Measurements from ENCODE around the gene RELL1.

Gene RELL1

DNA sequence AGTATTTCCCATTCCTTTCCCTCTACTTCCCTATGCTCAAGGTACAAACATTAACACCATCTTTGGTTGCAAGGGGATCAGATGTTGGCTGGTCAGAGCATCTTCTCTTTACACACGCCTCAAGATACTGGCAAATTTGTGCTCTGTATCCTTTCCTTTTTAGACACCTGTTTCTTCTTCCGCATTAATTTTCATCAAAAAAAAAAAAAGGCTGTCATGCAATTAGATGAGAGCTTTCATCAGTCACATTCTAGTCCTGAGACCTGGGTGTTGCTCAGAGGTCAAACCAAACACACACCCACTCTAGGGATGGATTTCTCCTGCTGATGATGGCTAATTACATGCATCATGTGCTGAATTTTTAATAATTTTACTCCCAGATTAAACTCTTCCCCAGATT lies 2.0 kb downstream of the RELL1 start:
- Histone ChIP-seq H3K14ac (ENCODE audit: low read length in 2 of 2) (no peak overlapping the region), H4K91ac (ENCODE audit: low read length) (no peak overlapping the region), H2AFZ (ENCODE audit: low read depth, low read length) (no peak overlapping the region), H3K79me1 (replicated peaks; ENCODE audit: low read length, poor library complexity, severe bottlenecking) (peaks cover 14% of the 10 kb centered on the region), H4K8ac (ENCODE audit: low read length) (no peak overlapping the region), H2BK120ac (ENCODE audit: low read depth, low read length) (no peak overlapping the region), H2BK12ac (ENCODE audit: low read length in 2 of 2) (no peak overlapping the region), H2BK15ac (ENCODE audit: low read depth, poor library complexity, severe bottlenecking) (no peak overlapping the region), H3K27me3 (ENCODE audit: control insufficient read depth in 1 of 2, insufficient read depth in 1 of 2, low read length in 2 of 2) (no peaks in the 10 kb centered on the region), H3K4ac (ENCODE audit: low read depth in 1 of 2, low read length in 2 of 2) (no peak overlapping the region), H3K18ac (ENCODE audit: low read depth in 1 of 2, low read length in 2 of 2) (no peak overlapping the region), H3K9me3 (ENCODE audit: control insufficient read depth, low read length) (no peaks in the 10 kb centered on the region), H2AK5ac (ENCODE audit: low read length, severe bottlenecking) (no peak overlapping the region), H3K9ac (ENCODE audit: low read length) (no peak overlapping the region), H3K4me2 (ENCODE audit: low read length, poor library complexity, severe bottlenecking) (no peak overlapping the region), H3K36me3 (ENCODE audit: control insufficient read depth in 1 of 2, insufficient read depth in 2 of 2, low read depth in 1 of 2, low read length in 2 of 2) (no peaks in the 10 kb centered on the region), H3K23ac (ENCODE audit: low read length in 2 of 2) (no peak overlapping the region), H2BK5ac (ENCODE audit: low read depth, low read length, poor library complexity, severe bottlenecking) (no peak overlapping the region), H3K4me1 (ENCODE audit: control insufficient read depth, insufficient read depth, low read depth, low read length) (no peaks in the 10 kb centered on the region), H3K4me3 (ENCODE audit: insufficient read depth in 1 of 2, low read depth in 1 of 2, low read length in 2 of 2) (no peak overlapping the region), H3K27ac (ENCODE audit: low read length, poor library complexity, severe bottlenecking) (no peak overlapping the region)
- DNase-seq: no peak
- WGBS: 95% methylated on average over 2 of the region's 2 CpGs

DNA sequence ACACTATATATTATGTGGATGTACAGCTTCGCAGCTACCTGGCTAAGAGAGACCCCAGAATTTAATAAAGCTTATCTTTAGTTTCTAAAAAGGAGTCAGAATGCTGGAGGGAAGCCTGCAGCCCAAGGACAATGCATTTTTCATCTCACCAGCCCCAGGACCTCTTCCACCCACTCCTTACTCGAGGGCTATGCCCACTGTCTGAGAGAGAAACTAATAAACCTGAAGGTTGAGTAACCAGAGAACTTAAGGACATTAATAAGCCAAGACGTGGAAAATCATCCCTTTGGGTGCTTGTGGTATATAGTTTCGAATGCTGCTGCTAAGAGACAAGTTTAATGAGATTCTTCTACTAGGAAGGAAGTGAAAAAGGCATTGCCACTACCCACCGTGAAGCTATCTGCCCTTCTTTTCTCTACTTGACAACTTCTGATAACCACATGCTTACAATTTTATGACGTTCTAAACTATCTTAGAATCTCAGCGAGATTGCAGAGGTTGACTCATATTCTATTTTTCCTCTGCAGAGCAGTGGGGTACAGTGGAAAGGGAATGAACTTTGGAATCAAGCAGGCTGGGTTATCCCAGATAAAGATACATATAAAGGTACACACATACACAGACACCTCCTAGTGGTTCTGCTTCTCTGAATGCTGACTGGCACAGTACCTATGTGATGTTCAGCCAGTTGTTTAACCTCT lies 3.3 kb downstream of the RELL1 start:
- Histone ChIP-seq H4K91ac (ENCODE audit: low read length) (no peak overlapping the region), H3K27me3 (ENCODE audit: control insufficient read depth in 1 of 2, insufficient read depth in 1 of 2, low read length in 2 of 2) (no peaks in the 10 kb centered on the region), H3K4ac (ENCODE audit: low read depth in 1 of 2, low read length in 2 of 2) (no peak overlapping the region), H2AK5ac (ENCODE audit: low read length, severe bottlenecking) (no peak overlapping the region), H2BK12ac (ENCODE audit: low read length in 2 of 2) (no peak overlapping the region), H3K4me1 (ENCODE audit: control insufficient read depth, insufficient read depth, low read depth, low read length) (peaks cover 4% of the 10 kb centered on the region), H3K36me3 (ENCODE audit: control insufficient read depth in 1 of 2, insufficient read depth in 2 of 2, low read depth in 1 of 2, low read length in 2 of 2) (no peaks in the 10 kb centered on the region), H2BK120ac (ENCODE audit: low read depth, low read length) (no peak overlapping the region), H3K9me3 (ENCODE audit: control insufficient read depth, low read length) (no peaks in the 10 kb centered on the region), H3K4me2 (ENCODE audit: low read length, poor library complexity, severe bottlenecking) (no peak overlapping the region), H3K18ac (ENCODE audit: low read depth in 1 of 2, low read length in 2 of 2) (no peak overlapping the region), H3K9ac (ENCODE audit: low read length) (no peak overlapping the region), H2BK5ac (ENCODE audit: low read depth, low read length, poor library complexity, severe bottlenecking) (no peak overlapping the region), H3K14ac (ENCODE audit: low read length in 2 of 2) (no peak overlapping the region), H2BK15ac (ENCODE audit: low read depth, poor library complexity, severe bottlenecking) (no peak overlapping the region), H3K79me1 (replicated peaks; ENCODE audit: low read length, poor library complexity, severe bottlenecking) (peaks cover 23% of the 10 kb centered on the region), H3K4me3 (ENCODE audit: insufficient read depth in 1 of 2, low read depth in 1 of 2, low read length in 2 of 2) (no peak overlapping the region), H3K27ac (ENCODE audit: low read length, poor library complexity, severe bottlenecking) (no peak overlapping the region), H4K8ac (ENCODE audit: low read length) (no peak overlapping the region), H3K23ac (ENCODE audit: low read length in 2 of 2) (no peak overlapping the region), H2AFZ (ENCODE audit: low read depth, low read length) (no peak overlapping the region)
- DNase-seq: peak; percentile 48
- WGBS: 42% methylated on average over 5 of the region's 7 CpGs

DNA sequence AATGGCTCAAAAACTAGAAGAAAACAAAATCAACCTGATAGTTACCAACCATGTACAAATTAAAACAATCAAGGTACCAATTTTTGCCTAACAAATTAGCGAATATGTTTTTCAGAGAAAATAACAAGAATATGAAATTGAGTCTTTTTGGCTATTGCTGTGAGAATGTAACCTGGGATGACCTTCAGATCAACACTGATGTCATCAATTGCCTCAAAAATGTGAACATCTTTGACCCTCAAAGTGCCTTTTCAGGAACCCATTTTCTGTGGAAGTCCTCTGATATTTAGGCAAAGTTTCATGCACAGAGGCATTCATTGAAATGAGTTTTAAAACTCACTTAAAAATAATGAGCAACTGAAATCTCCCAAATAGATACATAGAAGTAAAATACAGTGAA lies 6.1 kb downstream of the RELL1 start:
- DNase-seq: no peak
- H2AFZ ChIP-seq (ENCODE audit: low read depth, low read length): no peak overlapping the region
- no peaks in the 10 kb centered on the region for H3K36me3 ChIP-seq (ENCODE audit: control insufficient read depth in 1 of 2, insufficient read depth in 2 of 2, low read depth in 1 of 2, low read length in 2 of 2)
- no peaks in the 10 kb centered on the region for H3K27me3 ChIP-seq (ENCODE audit: control insufficient read depth in 1 of 2, insufficient read depth in 1 of 2, low read length in 2 of 2)
- no peak overlapping the region for H3K4me2 ChIP-seq (ENCODE audit: low read length, poor library complexity, severe bottlenecking)
- no peak overlapping the region for H4K91ac ChIP-seq (ENCODE audit: low read length)
- H2BK5ac ChIP-seq (ENCODE audit: low read depth, low read length, poor library complexity, severe bottlenecking): no peak overlapping the region
- no peak overlapping the region for H3K9ac ChIP-seq (ENCODE audit: low read length)
- no peak overlapping the region for H3K4ac ChIP-seq (ENCODE audit: low read depth in 1 of 2, low read length in 2 of 2)
- no peak overlapping the region for H2BK15ac ChIP-seq (ENCODE audit: low read depth, poor library complexity, severe bottlenecking)
- 100% methylated on average over 1 of the region's 1 CpG for WGBS
- H3K4me3 ChIP-seq (ENCODE audit: insufficient read depth in 1 of 2, low read depth in 1 of 2, low read length in 2 of 2): no peak overlapping the region
- no peak overlapping the region for H3K23ac ChIP-seq (ENCODE audit: low read length in 2 of 2)
- peaks cover 29% of the 10 kb centered on the region for H3K79me1 ChIP-seq (replicated peaks; ENCODE audit: low read length, poor library complexity, severe bottlenecking)
- H3K14ac ChIP-seq (ENCODE audit: low read length in 2 of 2): no peak overlapping the region
- no peak overlapping the region for H2BK120ac ChIP-seq (ENCODE audit: low read depth, low read length)
- H3K27ac ChIP-seq (ENCODE audit: low read length, poor library complexity, severe bottlenecking): no peak overlapping the region
- peaks cover 7% of the 10 kb centered on the region for H3K4me1 ChIP-seq (ENCODE audit: control insufficient read depth, insufficient read depth, low read depth, low read length)
- H2BK12ac ChIP-seq (ENCODE audit: low read length in 2 of 2): no peak overlapping the region
- H3K18ac ChIP-seq (ENCODE audit: low read depth in 1 of 2, low read length in 2 of 2): no peak overlapping the region
- no peaks in the 10 kb centered on the region for H3K9me3 ChIP-seq (ENCODE audit: control insufficient read depth, low read length)
- H4K8ac ChIP-seq (ENCODE audit: low read length): no peak overlapping the region
- no peak overlapping the region for H2AK5ac ChIP-seq (ENCODE audit: low read length, severe bottlenecking)

DNA sequence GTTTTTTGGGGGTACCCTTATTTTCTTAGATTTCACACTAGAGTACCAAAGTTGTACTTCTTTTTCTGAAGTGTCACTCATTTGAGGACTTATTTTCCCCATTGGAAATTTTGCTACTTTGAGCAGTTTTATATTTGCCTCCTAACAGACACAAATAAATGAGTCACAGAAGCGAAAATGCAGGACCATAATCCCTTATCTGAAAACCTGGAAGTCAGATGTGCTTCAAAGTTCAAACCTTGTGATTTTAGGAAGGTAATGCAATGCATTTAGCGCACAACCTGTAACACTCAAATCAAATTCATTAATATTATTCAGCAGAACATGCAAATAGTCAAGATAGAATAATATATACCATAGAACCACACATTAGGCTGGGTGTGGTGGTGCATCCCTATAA lies 6.9 kb downstream of the RELL1 start:
- no peak overlapping the region for H3K27ac ChIP-seq (ENCODE audit: low read length, poor library complexity, severe bottlenecking)
- H3K79me1 ChIP-seq (replicated peaks; ENCODE audit: low read length, poor library complexity, severe bottlenecking): peaks cover 29% of the 10 kb centered on the region
- H3K23ac ChIP-seq (ENCODE audit: low read length in 2 of 2): no peak overlapping the region
- H3K4me3 ChIP-seq (ENCODE audit: insufficient read depth in 1 of 2, low read depth in 1 of 2, low read length in 2 of 2): no peak overlapping the region
- H2BK12ac ChIP-seq (ENCODE audit: low read length in 2 of 2): no peak overlapping the region
- H3K27me3 ChIP-seq (ENCODE audit: control insufficient read depth in 1 of 2, insufficient read depth in 1 of 2, low read length in 2 of 2): no peaks in the 10 kb centered on the region
- WGBS: 87% methylated on average over 1 of the region's 2 CpGs
- H2AFZ ChIP-seq (ENCODE audit: low read depth, low read length): no peak overlapping the region
- no peak overlapping the region for H2AK5ac ChIP-seq (ENCODE audit: low read length, severe bottlenecking)
- no peak overlapping the region for H4K8ac ChIP-seq (ENCODE audit: low read length)
- H3K14ac ChIP-seq (ENCODE audit: low read length in 2 of 2): no peak overlapping the region
- no peak overlapping the region for H4K91ac ChIP-seq (ENCODE audit: low read length)
- peaks cover 7% of the 10 kb centered on the region for H3K4me1 ChIP-seq (ENCODE audit: control insufficient read depth, insufficient read depth, low read depth, low read length)
- no peak overlapping the region for H3K4ac ChIP-seq (ENCODE audit: low read depth in 1 of 2, low read length in 2 of 2)
- no peak overlapping the region for H3K9ac ChIP-seq (ENCODE audit: low read length)
- no peaks in the 10 kb centered on the region for H3K9me3 ChIP-seq (ENCODE audit: control insufficient read depth, low read length)
- H2BK120ac ChIP-seq (ENCODE audit: low read depth, low read length): no peak overlapping the region
- H2BK15ac ChIP-seq (ENCODE audit: low read depth, poor library complexity, severe bottlenecking): no peak overlapping the region
- H3K18ac ChIP-seq (ENCODE audit: low read depth in 1 of 2, low read length in 2 of 2): no peak overlapping the region
- H2BK5ac ChIP-seq (ENCODE audit: low read depth, low read length, poor library complexity, severe bottlenecking): no peak overlapping the region
- DNase-seq: no peak
- no peak overlapping the region for H3K4me2 ChIP-seq (ENCODE audit: low read length, poor library complexity, severe bottlenecking)
- no peaks in the 10 kb centered on the region for H3K36me3 ChIP-seq (ENCODE audit: control insufficient read depth in 1 of 2, insufficient read depth in 2 of 2, low read depth in 1 of 2, low read length in 2 of 2)
